Upper lobe of right lung (tissue), 1 donor: ENCODE results near the gene ZFY. TPM values are rescaled to one million over a fixed set of nuclear protein-coding genes. Genes with fewer than 3 reads are reported as not detected.

Source experiments
- ATAC-seq: fragments of 200-7000 bp; cut with Tn5 transposase; one replicate; pipeline ENCODE4 v1.9.1; 2020; ENCODE audit warnings: mild to moderate bottlenecking, moderate library complexity
- DNase-seq: peaks from one replicate; pipeline ENCODE4 v3.0.0-alpha.2; 2020
- H3K27ac ChIP-seq: fragments of 200-600 bp; one replicate; pipeline ENCODE4 v1.8.0; 2022
- H3K27me3 ChIP-seq: fragments of 200-600 bp; one replicate; pipeline ENCODE4 v1.8.0; 2022; ENCODE audit warnings: mild to moderate bottlenecking
- H3K36me3 ChIP-seq: fragments of 200-600 bp; one replicate; pipeline ENCODE4 v1.8.0; 2022
- H3K4me1 ChIP-seq: fragments of 200-600 bp; one replicate; pipeline ENCODE4 v1.8.0; 2022
- H3K4me3 ChIP-seq: fragments of 200-600 bp; one replicate; pipeline ENCODE4 v1.8.0; 2022; ENCODE audit warnings: mild to moderate bottlenecking
- H3K9me3 ChIP-seq: fragments of 200-600 bp; one replicate; pipeline ENCODE4 v1.8.0; 2022
- CTCF ChIP-seq: fragments of 200-600 bp; IDR thresholded peaks from one replicate; pipeline ENCODE4 v1.8.0; 2022; ENCODE audit warnings: antibody characterized with exemption
- intact Hi-C: fragments of 100-400 bp; cut with DNase I; formaldehyde crosslinking; loops from one replicate; pipeline ENCODE4 v1.11.0; 2022
- total RNA-seq: library from RNA; stranded (reverse); fragmentation: NEBNext Ultra II Directional; extraction: Animal tissue kit (Norgen Biotek cat#: 25700); gene quantifications from one replicate; pipeline ENCODE4 v1.2.1, GENCODE V29; 2021
- donor health status: DM: no; HTN: yes; CAD: no; lungs with severe emphysema.

Gene ZFY
- total RNA-seq, 1 donor from 2014 or later, result 17.1 TPM

GRCh38 chrY:2955561-2955960, 20.4 kb downstream of the ZFY start:
- H3K27me3 ChIP-seq, result no peaks in the 10 kb centered on the region
- no peaks in the 10 kb centered on the region for H3K36me3 ChIP-seq
- no peak for TF ChIP-seq CTCF
- H3K4me1 ChIP-seq, result no peaks in the 10 kb centered on the region
- intact Hi-C loops, result no loop called here
- ATAC-seq (no peak), DNase-seq (no peak)
- H3K9me3 ChIP-seq, result no peaks in the 10 kb centered on the region
- no peak overlapping the region for H3K4me3 ChIP-seq
- H3K27ac ChIP-seq, result no peak overlapping the region

- no peaks in the 10 kb centered on the region for H3K9me3 ChIP-seq
- no peak for TF ChIP-seq CTCF
- no peak overlapping the region for H3K4me3 ChIP-seq
- H3K27ac ChIP-seq, result no peak overlapping the region
- DNase-seq (no peak), ATAC-seq (no peak)
- H3K27me3 ChIP-seq, result no peaks in the 10 kb centered on the region
- H3K36me3 ChIP-seq, result no peaks in the 10 kb centered on the region
- H3K4me1 ChIP-seq, result no peaks in the 10 kb centered on the region
- intact Hi-C loops, result no loop called here
Measured at GRCh38 chrY:2962061-2962460, 26.9 kb downstream of the ZFY start.

GRCh38 chrY:2964814-2965213, 29.6 kb downstream of the ZFY start:
- Histone ChIP-seq H3K4me1 (peaks cover 4% of the 10 kb centered on the region), H3K4me3 (no peak overlapping the region), H3K36me3 (no peaks in the 10 kb centered on the region), H3K27me3 (no peaks in the 10 kb centered on the region), H3K27ac (no peak overlapping the region), H3K9me3 (no peaks in the 10 kb centered on the region)
- DNase-seq (no peak), ATAC-seq (no peak)
- intact Hi-C loops, result no loop called here
- TF ChIP-seq CTCF, result no peak

GRCh38 chrY:2965629-2966028, 30.4 kb downstream of the ZFY start:
- DNase-seq, result no peak
- TF ChIP-seq CTCF, result no peak
- ATAC-seq, result no peak
- no peaks in the 10 kb centered on the region for H3K27me3 ChIP-seq
- H3K36me3 ChIP-seq, result no peaks in the 10 kb centered on the region
- no peak overlapping the region for H3K4me3 ChIP-seq
- intact Hi-C loops, result no loop called here
- no peaks in the 10 kb centered on the region for H3K9me3 ChIP-seq
- H3K27ac ChIP-seq, result no peak overlapping the region
- peaks cover 4% of the 10 kb centered on the region for H3K4me1 ChIP-seq

- Histone ChIP-seq H3K27ac (no peak overlapping the region), H3K36me3 (no peaks in the 10 kb centered on the region), H3K4me3 (no peak overlapping the region), H3K9me3 (no peaks in the 10 kb centered on the region), H3K4me1 (peaks cover 4% of the 10 kb centered on the region), H3K27me3 (no peaks in the 10 kb centered on the region)
- intact Hi-C loops, result no loop called here
- ATAC-seq, result no peak
- TF ChIP-seq CTCF, result no peak
- no peak for DNase-seq
Measured at GRCh38 chrY:2969561-2969960, 34.4 kb downstream of the ZFY start.

GRCh38 chrY:2972708-2973107, 37.5 kb downstream of the ZFY start:
- TF ChIP-seq CTCF, result no peak
- intact Hi-C loops, result no loop called here
- Histone ChIP-seq H3K4me3 (no peak overlapping the region), H3K27me3 (no peaks in the 10 kb centered on the region), H3K4me1 (peaks cover 4% of the 10 kb centered on the region), H3K9me3 (no peaks in the 10 kb centered on the region), H3K36me3 (peaks cover 28% of the 10 kb centered on the region), H3K27ac (no peak overlapping the region)
- ATAC-seq, result no peak
- DNase-seq, result no peak
